Peyer's patch (tissue), 4 donors: ENCODE measurements around the gene SPG7. TPM values are rescaled to one million over a fixed set of nuclear protein-coding genes. Genes with fewer than 3 reads are reported as not detected.

Source experiments
- DNase-seq, 3 donors: peaks; one replicate each; pipeline ENCODE4 v3.0.0-alpha.2; 2017 to 2019
- H3K27ac ChIP-seq, 4 donors: fragments of 200-600 bp; sonication (generic); one replicate each; pipeline ENCODE4 v1.5.1; 2016 to 2019
- H3K27me3 ChIP-seq, 2 donors: fragments of 200-600 bp; sonication (generic); one replicate each; pipeline ENCODE4 v1.5.1; 2019
- H3K36me3 ChIP-seq, 3 donors: fragments of 200-600 bp; sonication (generic); one replicate each; pipeline ENCODE4 v1.5.1; 2016 to 2019
- H3K4me1 ChIP-seq, 4 donors: fragments of 200-600 bp; sonication (generic); one replicate each; pipeline ENCODE4 v1.5.1; 2016 to 2019
- H3K4me3 ChIP-seq, 4 donors: fragments of 200-600 bp; sonication (generic); 1 replicate in 3 of 4; 2 replicates in 1 of 4; pipeline ENCODE4 v1.5.1; 2016 to 2019; ENCODE audit warnings: mild to moderate bottlenecking in 1 of 4
- H3K9me3 ChIP-seq, 4 donors: fragments of 200-600 bp; sonication (generic); one replicate each; pipeline ENCODE4 v1.5.1; 2016 to 2019; ENCODE audit warnings: mild to moderate bottlenecking in 1 of 4
- CTCF ChIP-seq, 6 experiments: fragments of 450-650 bp in 4 of 6; fragments of 200-600 bp in 2 of 6; sonication (generic) in 1 of 6; IDR thresholded peaks; one replicate each; pipeline ENCODE4 v1.5.1; 2017 to 2019; ENCODE audit warnings: antibody characterized with exemption in 6 of 6, mild to moderate bottlenecking in 3 of 6, moderate library complexity in 1 of 6
- POLR2A ChIP-seq, 2 donors: fragments of 450-650 bp; IDR thresholded peaks; one replicate each; pipeline ENCODE4 v1.5.1; 2017; ENCODE audit warnings: antibody characterized with exemption in 2 of 2, mild to moderate bottlenecking in 2 of 2, moderate library complexity in 2 of 2
- total RNA-seq, 4 donors: library from RNA; depleted of rRNA; stranded (reverse); fragments of >200 nt; gene quantifications; one replicate each; pipeline ENCODE4 v1.1.0, GENCODE V29; 2016

SPG7 gene
- total RNA-seq, 4 donors from 2014 or later, result 242 to 461 (median 378) TPM

GRCh38 chr16:89599451-89599858, 91.3 kb downstream of the SPG7 start:
- peak overlapping the region in 1 of 4 donors; percentile 14 for H3K4me3 ChIP-seq
- TF ChIP-seq CTCF (IDR thresholded peaks at IDR 0.05) (peak in 4 of 6 experiments; percentile 37 to 89 (median 82)), POLR2A (IDR thresholded peaks at IDR 0.05) (no peak)
- no peaks in the 10 kb centered on the region for H3K27me3 ChIP-seq
- peak in 2 of 3 donors; percentile 88 to 91 for DNase-seq
- peak overlapping the region in 1 of 4 donors; percentile 39 for H3K27ac ChIP-seq
- peaks cover 0 to 17% (median 5%) of the 10 kb centered on the region in 4 donors for H3K4me1 ChIP-seq
- no peaks in the 10 kb centered on the region for H3K9me3 ChIP-seq
- no peaks in the 10 kb centered on the region for H3K36me3 ChIP-seq

- Histone ChIP-seq H3K36me3 (no peaks in the 10 kb centered on the region), H3K4me1 (peaks cover 0 to 17% (median 5%) of the 10 kb centered on the region in 4 donors), H3K27ac (no peak overlapping the region), H3K9me3 (no peaks in the 10 kb centered on the region), H3K4me3 (no peak overlapping the region), H3K27me3 (no peaks in the 10 kb centered on the region)
- TF ChIP-seq CTCF (IDR thresholded peaks at IDR 0.05) (no peak), POLR2A (IDR thresholded peaks at IDR 0.05) (no peak)
- DNase-seq, result no peak
Measured at GRCh38 chr16:89599902-89600301, 91.7 kb downstream of the SPG7 start.

- Histone ChIP-seq H3K4me3 (no peak overlapping the region), H3K27me3 (no peaks in the 10 kb centered on the region), H3K4me1 (peaks cover 0 to 17% (median 5%) of the 10 kb centered on the region in 4 donors), H3K9me3 (no peaks in the 10 kb centered on the region), H3K36me3 (no peaks in the 10 kb centered on the region), H3K27ac (no peak overlapping the region)
- no peak for TF ChIP-seq CTCF (IDR thresholded peaks at IDR 0.05)
- no peak for TF ChIP-seq POLR2A (IDR thresholded peaks at IDR 0.05)
- DNase-seq, result no peak
Measured at GRCh38 chr16:89600427-89600826, 92.2 kb downstream of the SPG7 start.

GRCh38 chr16:89600956-89601355, 92.8 kb downstream of the SPG7 start:
- TF ChIP-seq CTCF (IDR thresholded peaks at IDR 0.05) (no peak), POLR2A (IDR thresholded peaks at IDR 0.05) (no peak)
- Histone ChIP-seq H3K4me1 (peaks cover 0 to 17% (median 5%) of the 10 kb centered on the region in 4 donors), H3K27ac (no peak overlapping the region), H3K9me3 (no peaks in the 10 kb centered on the region), H3K4me3 (no peak overlapping the region), H3K27me3 (no peaks in the 10 kb centered on the region), H3K36me3 (no peaks in the 10 kb centered on the region)
- no peak for DNase-seq

GRCh38 chr16:89601906-89602272, 93.7 kb downstream of the SPG7 start:
- H3K36me3 ChIP-seq, result no peaks in the 10 kb centered on the region
- H3K4me3 ChIP-seq, result no peak overlapping the region
- no peaks in the 10 kb centered on the region for H3K9me3 ChIP-seq
- no peak overlapping the region for H3K27ac ChIP-seq
- no peak for DNase-seq
- H3K27me3 ChIP-seq, result no peaks in the 10 kb centered on the region
- H3K4me1 ChIP-seq, result peaks cover 0 to 17% (median 5%) of the 10 kb centered on the region in 4 donors
- no peak for TF ChIP-seq POLR2A (IDR thresholded peaks at IDR 0.05)
- TF ChIP-seq CTCF (IDR thresholded peaks at IDR 0.05), result no peak
